Fibroblast of upper back skin (primary cell): ENCODE data around the gene KLK13.

Experiments used
- DNase-seq: peaks from one replicate; pipeline ENCODE4 v3.0.0-alpha.2; 2013

The KLK13 gene

GRCh38 chr19:51064534-51065220, at the start of gene KLK13:
Gene KLK13 (minus strand): TSS chr19:51065092. CDS start chr19:51065067, 25 bp downstream.
- DNase-seq: no peak

GRCh38 chr19:51114087-51114729, 49.3 kb upstream of the KLK13 start:
- no peak for DNase-seq

- DNase-seq: no peak
Observed at GRCh38 chr19:51111606-51112005, 46.7 kb upstream of the KLK13 start.

- DNase-seq: no peak
Observed at GRCh38 chr19:51110666-51110971, 45.7 kb upstream of the KLK13 start.

- DNase-seq: no peak
Observed at GRCh38 chr19:51108805-51109146, 43.9 kb upstream of the KLK13 start.

GRCh38 chr19:51108066-51108804, 43.3 kb upstream of the KLK13 start, which contains the start of gene CTU1:
Gene CTU1 (minus strand): TSS chr19:51108409. CDS start chr19:51104569, 3,840 bp downstream.
- DNase-seq: peak; percentile 99

- peak; percentile 34 for DNase-seq
Observed at GRCh38 chr19:51107406-51108065, 42.6 kb upstream of the KLK13 start.

- no peak for DNase-seq
Observed at GRCh38 chr19:51103926-51104341, 39.0 kb upstream of the KLK13 start.

- DNase-seq: no peak
Observed at GRCh38 chr19:51102991-51103390, 38.1 kb upstream of the KLK13 start.

GRCh38 chr19:51101171-51101865, 36.4 kb upstream of the KLK13 start:
- DNase-seq: no peak

GRCh38 chr19:51100601-51101000, 35.7 kb upstream of the KLK13 start:
- no peak for DNase-seq

GRCh38 chr19:51099047-51099382, 34.1 kb upstream of the KLK13 start:
- no peak for DNase-seq

GRCh38 chr19:51098365-51099046, 33.6 kb upstream of the KLK13 start:
- DNase-seq: peak; percentile 15

GRCh38 chr19:51097796-51098195, 32.9 kb upstream of the KLK13 start:
- no peak for DNase-seq

GRCh38 chr19:51097166-51097738, 32.4 kb upstream of the KLK13 start:
- DNase-seq: peak; percentile 71

- DNase-seq: no peak
Observed at GRCh38 chr19:51096473-51097165, 31.7 kb upstream of the KLK13 start.

- no peak for DNase-seq
Observed at GRCh38 chr19:51094696-51095279, 29.9 kb upstream of the KLK13 start.

- no peak for DNase-seq
Observed at GRCh38 chr19:51093510-51094345, 28.8 kb upstream of the KLK13 start.

- no peak for DNase-seq
Observed at GRCh38 chr19:51093101-51093500, 28.2 kb upstream of the KLK13 start.
